Ovary (tissue), 3 donors: Measurements from ENCODE around the gene SYT14.

Experiments used
- CTCF ChIP-seq, 3 donors: fragments of 450-650 bp in 2 of 3; fragments of 200-600 bp in 1 of 3; IDR thresholded peaks; one replicate each; pipeline versions ENCODE4 v1.5.1 to v1.8.0; 2016 to 2022; ENCODE audit warnings: antibody characterized with exemption in 3 of 3, mild to moderate bottlenecking in 1 of 3
- EP300 ChIP-seq: sonication (generic); formaldehyde crosslinking; IDR thresholded peaks from one replicate; pipeline ENCODE4 v1.6.1; 2017; ENCODE audit warnings: antibody characterized with exemption
- donor health status: DM: no; HTN: no; CAD: no.

GRCh38 chr1:210217482-210217881 is 279.5 kb downstream of the SYT14 start:
- TF ChIP-seq EP300: no peak
- TF ChIP-seq CTCF (IDR thresholded peaks at IDR 0.05): no peak
